Measurements from ENCODE around the gene ANKS1B.

GRCh38 chr12:98821232-98821631 is 1163.5 kb downstream of the ANKS1B start:
- TF ChIP-seq GATA2 (IDR thresholded peaks at IDR 0.05; ENCODE audit: low read depth, low read length) (no peak), GATA3 (IDR thresholded peaks at IDR 0.05; ENCODE audit: low read depth, low read length) (no peak)

Data from SH-SY5Y (cell line).